Muscle of back (tissue), 11 donors: ENCODE measurements around the gene SLC27A5. TPM values are rescaled to one million over a fixed set of nuclear protein-coding genes. Genes with fewer than 3 reads are reported as not detected.
"Not testable (repeated sequence)": the region's sequence is repeated elsewhere in the genome, so short reads cannot be mapped to it uniquely, and the experiment has no call there.

ENCODE experiments used
- DNase-seq, 3 donors: peaks; one replicate each; pipeline versions ENCODE4 v3.0.0 to v3.0.0-alpha.2; 2013
- polyA plus RNA-seq, 10 donors: library from polyadenylated mRNA; unstranded; fragments of 120-200 nt; gene quantifications; one replicate each; pipeline ENCODE4 v1.2.1, GENCODE V29; 2013; ENCODE audit not compliant: insufficient read length in 10 of 10

SLC27A5 gene
- polyA plus RNA-seq, 10 donors: 2.4 to 5.5 (median 3.9) TPM

DNA sequence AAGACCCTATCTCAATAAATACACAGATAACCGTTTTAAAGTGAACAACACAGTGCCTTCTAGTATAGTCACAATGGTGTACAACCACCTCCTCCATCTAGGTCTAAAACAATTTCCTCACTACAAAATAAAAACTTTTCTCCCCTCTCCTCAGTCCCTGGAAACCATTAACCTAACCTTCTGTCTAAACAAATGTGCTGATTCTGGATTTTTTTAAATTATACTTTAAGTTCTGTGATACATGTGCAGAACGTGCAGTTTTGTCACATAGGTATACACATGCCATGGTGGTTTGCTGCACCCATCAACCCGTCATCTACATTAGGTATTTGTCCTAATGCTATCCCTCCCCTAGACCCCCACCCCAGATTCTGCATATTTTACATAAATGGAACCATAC is 17.6 kb upstream of the SLC27A5 start:
- DNase-seq: no peak

DNA sequence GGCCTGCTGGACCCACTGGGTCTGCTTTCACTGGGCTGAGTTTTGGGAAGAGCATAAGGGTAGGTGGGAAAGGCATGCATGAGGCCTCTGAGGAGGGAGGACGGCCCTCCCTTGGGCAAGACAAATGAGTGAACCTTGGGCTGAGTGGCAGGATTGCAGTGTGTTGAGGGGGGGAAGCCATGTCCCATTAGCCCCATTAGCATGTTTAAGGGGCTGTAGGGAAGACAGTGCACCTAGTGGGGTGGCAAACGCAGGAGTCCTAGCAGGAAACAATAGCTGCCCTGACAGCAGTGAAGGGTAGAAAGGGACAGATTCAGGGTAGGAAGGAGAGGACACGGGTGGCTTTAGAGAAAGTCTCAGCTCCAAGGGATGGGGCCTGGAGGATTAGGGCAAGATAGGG is 10.9 kb upstream of the SLC27A5 start:
- DNase-seq: no peak

DNA sequence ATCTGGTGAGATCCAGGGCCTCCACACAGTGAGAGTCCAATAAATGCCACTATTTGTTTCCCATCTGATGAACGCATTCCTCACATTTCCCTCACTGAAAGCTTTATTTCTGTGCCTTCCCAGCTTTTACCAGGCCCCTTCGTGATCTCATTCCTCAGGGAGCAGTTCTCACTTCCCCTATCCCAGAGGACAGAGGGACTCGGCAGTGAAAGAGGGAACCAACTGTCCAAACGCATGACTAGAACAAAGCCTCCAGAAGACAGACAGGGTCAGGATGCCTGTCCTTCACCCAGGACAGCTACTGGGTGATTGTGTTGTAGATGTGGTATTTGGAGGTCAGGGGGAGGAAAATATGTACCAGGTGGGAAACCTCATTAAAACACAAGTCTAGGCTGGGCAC is 9.9 kb upstream of the SLC27A5 start:
- no peak for DNase-seq

DNA sequence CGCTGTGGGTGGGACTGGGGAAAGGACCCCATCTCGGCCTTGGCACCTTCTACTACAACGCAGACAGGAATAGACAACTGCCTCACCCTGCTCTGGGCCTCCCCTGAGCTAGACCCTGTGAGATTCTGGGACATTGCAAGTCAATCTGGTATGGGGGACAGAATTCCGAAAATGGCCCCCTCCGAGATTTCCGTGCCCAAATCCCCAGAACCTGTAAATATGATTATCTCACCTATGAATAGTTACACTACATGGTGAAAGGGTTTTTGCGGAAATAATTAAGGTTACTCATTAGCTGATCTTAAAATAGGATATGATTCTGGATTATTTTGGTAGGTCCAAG is 8.4 kb upstream of the SLC27A5 start:
- DNase-seq: no peak

DNA sequence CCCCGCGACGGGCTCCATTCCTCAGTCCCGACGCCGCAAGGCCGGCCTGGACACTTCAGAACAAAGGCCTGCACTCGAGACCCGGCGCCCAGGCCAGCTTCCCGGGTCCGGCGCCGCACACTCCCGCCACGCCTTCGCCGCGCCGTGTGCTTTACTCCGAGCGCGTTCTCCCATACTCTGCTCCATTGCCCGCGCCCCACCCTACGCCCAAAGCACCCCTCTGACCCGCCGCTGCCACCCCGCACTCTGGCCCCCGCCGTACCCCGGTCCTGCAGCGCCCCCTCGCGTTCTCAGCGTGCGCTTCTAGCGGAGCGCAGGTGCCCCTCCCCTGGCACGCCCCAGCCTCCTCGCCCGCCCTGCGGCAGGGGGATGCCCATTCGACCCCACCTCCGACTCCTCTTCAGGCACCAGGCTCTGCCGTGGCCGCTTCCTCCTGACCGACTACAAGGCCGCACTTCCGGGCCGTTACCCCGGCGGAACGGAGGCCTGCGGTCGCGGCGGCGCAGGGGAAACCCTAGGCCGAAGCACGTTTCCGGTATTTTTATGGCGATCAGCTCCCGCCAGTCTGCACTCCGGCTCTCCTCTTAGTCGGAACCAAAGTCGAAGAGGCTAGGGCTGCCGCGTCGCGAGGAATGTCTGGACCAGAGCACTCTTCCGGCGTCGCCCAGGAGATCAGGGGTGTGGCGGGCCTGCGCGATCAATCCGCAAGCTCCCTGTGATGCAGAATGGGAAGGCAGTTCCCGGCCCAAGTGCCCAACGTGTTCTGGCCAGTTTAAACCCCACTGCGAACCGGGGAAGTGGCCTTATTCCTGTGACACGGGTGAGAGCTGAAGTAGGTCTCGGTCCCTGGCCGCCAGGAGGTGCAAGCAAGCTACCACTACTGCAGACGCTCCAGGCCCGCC is 7.8 kb upstream of the SLC27A5 start, which contains the start of gene ZBTB45:
ZBTB45 (minus strand) TSS at position 456 of the 902 bp plus-strand sequence. CDS start 2,137 bp downstream, outside the sequence.
- DNase-seq: peak; percentile 94 to 98 (median 97)

DNA sequence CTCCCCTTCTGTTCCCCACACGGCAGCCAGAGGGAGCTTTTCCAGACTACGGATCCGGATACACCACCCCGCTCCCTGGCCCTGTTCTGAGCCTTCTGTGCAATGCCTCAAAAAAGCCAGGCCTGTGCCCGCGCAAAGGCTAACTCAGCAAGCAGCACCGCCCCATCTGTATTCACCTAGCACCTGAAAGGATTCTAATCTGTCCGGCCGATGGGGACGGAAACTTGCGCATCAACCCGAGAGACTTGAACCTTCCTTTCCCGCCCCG is 7.2 kb upstream of the SLC27A5 start:
- DNase-seq: peak; percentile 63 to 91 (median 77)

DNA sequence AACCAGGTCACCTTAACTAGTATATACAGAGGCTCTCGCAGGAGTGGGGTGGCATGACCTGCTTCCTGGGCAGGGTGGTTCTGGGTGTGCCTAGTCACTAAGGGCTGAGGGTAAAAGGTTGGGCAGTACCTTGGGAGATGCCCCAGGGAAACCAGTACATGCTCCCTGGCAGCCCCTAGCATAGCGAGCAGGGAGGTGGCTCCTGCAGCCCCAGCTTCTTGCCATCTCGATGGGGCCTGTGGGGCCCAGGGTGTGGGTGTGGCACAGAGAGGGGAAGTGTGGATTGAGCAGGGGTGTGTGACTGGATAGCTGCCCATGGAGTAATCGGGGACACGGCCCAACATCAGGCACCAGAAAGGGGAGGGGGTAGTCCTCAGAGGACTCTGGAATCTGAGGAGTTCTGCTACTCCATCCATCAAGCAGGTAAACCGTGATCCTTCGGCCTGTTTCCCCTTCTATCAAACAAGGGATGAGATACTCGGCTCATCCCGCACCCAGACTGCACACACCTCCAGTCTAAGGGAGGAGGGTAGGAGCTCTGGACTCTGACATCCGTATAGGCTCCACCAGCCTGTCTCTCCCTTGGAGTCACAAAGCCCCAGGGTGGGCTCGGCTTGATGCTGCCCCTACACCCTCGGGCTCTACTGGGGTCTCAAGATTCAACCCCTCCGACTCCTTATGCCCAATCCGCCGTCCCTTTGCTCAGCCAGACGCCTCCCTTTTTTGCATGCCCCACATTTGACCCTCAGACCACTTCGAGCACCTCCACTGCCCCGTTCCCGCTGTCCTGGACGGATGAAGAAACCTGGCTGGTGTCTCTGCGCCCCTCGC is 6.7 kb upstream of the SLC27A5 start:
- DNase-seq: no peak

DNA sequence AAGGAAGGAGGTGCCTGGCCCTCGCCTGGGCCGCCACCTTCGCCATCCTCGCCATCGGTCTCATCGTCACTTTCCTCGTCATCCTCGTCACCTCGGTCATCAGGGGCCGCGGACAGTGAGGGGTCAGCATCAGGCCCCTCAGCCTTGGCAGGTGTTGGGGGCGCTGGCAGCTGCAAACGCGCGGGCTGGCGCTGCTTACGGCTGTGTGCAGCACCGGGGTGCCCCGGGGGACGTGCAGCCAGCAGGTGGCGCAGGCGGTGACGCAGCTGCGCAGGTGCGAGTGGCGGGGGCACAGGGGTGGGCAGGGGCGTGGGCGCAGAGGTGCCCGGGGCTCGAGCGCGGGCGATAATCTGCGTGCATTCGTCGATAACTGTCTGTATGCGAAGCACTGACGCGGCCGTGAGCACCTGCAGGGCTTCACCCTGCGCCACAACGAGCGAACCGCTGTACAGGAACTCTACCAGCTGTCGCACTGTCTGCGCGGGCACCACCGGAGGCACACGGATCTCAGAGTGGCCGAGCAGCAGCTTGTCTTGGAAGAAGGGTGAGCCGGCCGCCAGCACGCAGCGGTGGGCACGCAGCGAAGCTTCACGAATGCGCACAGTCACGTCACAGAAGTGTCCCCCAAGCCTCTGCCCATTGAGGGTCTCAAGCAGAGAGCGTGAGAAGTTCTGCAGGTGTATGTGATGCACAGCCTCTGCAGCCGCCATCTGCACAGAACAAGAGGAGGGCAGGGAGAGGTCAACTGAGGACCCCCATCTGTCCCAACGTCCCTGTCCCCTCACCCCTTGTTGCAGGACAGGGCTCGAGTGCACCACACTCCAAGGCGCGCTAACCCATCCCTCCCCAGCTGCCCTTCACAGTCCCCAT is 5.4 kb upstream of the SLC27A5 start:
- DNase-seq: no peak

DNA sequence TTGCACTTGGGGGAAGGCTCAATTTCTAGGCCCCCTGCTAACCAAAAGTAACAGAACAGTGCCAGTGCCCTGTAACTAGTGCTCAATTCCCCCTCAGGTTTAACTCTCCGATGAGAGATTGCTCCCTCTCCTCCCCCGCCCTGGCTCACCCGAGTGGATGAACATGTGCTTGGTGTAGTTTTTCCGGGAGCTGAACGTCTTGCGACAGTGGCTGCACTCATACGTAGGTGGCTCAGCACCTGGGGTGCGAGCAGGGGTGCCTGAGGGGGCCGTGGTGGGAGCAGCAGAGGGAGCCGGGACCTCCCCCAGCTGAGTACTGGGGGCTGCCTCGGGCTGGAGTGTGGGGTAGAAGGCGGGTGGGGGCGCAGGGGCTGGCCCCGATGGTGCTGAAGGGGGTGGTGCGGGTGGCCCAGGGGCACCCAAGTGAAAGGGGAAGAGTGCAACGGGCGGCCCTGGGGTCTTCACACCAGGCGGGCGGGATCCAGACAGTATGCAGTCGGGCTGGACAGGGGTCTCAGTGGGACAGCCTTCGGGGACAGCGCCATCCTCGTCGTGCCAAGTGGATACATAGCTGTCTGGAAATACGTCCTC is 4.5 kb upstream of the SLC27A5 start:
- no peak for DNase-seq

DNA sequence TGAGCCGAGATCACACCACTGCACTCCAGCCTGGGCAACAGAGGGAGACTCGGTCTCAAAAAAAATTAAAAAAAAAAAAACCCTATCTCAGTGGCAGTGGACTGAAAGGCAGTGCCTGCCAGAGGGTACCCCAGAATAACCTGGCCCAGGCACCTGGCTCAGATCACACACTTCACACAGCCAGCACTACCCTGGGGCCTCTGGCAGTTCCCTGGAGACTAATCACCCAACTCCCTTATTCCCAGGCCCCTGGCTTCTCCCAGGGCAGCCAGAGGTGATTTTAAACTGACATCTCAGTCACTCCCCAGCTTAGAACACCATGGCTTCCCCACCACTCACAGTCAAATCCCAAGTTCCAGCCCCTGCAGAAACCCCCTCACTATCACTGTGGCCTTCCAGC is 3.5 kb upstream of the SLC27A5 start:
- no peak for DNase-seq

DNA sequence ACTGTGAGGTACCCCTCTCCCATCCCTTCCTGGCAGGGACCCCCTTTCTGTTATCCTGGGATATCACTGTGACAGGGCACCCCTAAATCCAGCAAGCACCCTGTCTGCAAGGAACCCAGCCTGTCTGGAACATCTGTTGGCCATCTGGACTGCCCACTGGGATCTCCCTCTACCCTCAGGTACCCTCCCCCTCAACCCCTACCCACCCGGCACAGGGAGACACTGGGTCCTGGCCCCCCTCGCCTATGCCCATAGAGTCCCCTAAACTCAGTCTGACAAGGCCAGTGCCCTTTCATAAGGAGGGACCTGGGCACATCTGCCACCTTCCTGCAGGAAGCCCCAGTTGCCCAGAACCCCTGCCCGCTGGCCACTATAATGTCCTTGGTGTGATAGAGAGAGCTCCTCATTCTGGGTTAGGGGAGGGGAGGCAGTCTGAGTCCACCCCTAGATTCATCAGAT is 2.8 kb upstream of the SLC27A5 start:
- DNase-seq: no peak

DNA sequence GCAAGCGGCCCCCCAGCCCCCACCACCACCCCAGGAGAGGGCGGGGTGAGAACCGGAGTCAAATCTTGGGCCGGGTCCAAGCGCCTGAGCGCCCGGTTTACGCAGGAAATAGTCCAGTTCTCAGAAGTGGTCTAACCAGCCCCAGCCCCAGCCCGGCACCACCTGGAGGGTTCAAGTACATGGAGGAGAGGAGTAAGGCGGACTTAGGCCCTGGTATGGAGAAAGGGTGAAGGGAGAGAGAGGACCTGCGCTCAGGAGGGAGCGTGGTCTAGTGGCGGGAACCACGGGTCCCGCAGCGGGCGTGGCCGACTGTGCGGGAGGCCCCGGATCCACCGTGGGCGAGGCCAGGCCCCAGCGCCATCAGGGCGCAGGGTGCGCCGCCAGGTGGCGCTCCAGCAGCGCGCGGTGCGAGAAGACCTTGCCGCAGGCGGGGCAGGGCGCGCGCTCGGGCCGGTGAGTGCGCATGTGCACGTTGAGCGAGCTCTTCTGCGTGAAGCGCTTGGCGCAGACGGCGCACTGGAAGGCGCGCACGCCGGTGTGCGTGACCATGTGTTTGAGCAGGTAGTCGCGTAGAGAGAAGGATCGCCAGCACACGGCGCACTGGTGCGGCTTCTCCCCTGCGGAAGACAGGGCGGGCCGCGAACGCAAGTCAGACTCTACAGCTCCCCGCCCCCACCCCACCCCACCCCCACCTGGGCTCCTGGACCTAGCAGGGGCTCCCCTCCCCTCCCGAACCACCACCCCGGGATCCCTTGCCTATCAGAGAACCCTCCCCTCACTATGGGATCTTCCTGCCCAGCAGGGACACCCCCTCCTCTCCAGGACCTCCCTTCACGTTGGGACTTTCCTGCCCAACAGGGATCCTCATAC is 2.1 kb upstream of the SLC27A5 start:
- peak; percentile 80 to 95 (median 94) for DNase-seq

DNA sequence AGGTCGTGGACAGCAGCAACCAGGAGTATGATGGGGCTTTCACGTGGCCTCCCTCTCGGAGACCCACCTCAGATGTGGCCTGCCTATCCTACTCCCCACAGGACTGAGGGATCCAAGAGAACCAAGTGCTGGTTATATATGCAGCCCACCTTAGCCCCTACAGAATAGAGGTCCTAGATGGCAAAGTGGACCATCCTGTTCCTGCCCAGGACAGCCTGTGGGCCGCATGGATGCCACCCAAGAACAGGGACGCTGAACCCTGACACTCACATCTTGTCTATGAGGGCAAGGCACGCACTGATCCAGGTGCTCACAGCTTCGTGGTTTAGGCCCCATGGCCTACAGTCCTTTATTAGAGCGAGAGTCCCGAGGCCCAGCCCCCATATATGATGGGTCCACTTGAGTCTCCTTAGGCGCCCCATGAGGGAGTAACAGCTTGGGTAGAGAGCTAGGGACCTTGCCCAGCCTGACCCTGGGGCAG is 1.5 kb upstream of the SLC27A5 start:
- DNase-seq: no peak

DNA sequence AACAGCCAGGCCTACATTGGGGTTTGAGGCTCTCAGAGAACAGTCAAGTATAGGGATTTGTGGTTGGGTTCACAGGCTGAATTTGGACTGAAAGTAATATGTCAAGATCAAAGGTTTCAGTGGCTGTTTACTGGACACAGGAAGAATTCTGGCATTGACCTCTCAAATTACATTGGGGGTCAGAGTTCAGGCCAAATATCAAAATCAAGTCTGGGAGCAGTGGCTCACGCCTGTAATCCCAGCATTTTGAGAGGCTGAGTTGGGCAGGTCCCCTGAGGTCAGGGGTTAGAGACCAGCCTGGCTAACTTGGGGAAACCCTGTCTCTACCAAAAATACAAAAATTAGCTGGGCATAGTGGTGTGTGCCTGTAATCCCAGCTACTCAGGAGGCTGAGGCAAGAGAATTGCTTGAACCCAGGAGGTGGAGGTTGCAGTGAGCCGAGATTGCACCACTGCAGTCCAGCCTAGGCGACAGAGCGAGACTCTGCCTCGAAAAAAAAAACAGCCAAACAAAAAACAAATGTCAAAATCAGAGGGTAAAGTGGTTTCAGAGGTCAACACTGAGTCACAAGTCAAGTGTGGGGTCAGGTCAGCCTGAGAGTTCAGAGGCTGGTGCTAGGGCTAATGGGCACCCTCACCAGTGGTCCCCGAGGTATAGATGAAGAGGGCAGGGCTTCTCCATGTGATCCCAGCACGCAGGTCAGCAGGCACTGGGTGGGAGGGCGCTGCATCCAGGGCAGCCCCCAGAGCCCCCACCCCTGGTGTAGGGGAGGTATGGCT is 1.5 kb downstream of the SLC27A5 start:
- DNase-seq: no peak

DNA sequence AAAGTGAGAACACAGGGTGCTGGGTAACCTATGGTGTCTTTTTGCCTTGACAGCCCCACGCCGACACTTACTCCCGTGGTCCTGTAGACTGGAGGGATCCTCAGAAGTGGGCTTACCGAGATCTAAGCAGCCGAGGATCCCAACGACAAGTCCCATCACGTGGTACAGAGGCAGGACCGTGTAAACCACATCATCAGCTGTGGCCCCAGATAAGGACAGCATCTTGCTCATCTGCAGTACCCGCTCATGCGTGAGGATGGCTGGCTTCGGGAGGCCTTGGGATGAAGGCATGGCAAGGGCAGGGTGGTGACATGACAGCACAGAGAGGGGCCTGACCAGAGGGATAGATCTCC is 2.1 kb downstream of the SLC27A5 start:
- no peak for DNase-seq

DNA sequence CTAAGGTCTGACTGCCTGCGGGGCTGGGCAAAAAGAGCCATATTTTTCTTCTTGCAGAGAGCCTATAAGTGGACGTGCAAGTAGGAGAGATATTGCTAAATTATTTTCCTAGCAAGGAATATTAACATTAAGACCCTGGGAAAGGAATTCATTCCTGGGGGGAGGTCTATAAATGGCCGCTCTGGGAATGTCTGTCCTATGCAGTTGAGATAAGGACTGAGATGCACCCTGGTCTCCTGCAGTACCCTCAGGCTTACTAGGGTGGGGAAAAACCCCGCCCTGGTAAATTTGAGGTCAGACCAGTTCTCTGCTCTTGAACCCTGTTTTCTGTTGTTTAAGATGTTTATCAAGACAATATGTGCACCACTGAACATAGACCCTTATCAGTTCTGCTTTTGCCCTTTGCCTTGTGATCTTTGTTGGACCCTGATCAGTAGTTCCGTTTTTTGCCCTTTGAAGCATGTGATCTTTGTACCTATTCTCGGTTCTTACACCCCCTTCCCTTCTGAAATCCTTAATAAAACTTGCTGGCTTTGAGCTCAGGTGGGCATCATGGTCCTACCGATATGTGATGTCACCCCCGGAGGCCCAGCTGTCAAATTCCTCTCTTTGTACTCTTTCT is 4.1 kb downstream of the SLC27A5 start:
- not testable (repeated sequence) for DNase-seq

DNA sequence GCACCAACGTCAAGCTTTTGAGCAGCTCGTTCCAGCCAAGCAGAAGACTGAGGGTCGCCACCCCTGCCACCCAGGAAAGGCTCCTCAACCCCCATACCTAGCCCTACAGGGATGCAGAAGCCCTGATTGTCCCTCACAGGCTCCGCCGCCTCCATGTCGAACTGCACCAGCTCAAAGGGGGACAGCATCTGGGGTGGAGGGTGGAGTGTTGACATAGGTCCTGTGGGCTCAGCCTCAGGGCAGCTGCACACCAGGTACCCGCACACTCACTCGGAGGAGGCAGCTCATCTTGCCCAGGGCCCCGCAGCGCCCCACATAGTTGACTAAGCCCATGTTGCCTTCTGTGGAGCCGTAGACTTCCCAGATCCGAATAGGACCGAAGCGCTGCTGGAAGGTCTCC is 11.6 kb downstream of the SLC27A5 start:
- DNase-seq: no peak

DNA sequence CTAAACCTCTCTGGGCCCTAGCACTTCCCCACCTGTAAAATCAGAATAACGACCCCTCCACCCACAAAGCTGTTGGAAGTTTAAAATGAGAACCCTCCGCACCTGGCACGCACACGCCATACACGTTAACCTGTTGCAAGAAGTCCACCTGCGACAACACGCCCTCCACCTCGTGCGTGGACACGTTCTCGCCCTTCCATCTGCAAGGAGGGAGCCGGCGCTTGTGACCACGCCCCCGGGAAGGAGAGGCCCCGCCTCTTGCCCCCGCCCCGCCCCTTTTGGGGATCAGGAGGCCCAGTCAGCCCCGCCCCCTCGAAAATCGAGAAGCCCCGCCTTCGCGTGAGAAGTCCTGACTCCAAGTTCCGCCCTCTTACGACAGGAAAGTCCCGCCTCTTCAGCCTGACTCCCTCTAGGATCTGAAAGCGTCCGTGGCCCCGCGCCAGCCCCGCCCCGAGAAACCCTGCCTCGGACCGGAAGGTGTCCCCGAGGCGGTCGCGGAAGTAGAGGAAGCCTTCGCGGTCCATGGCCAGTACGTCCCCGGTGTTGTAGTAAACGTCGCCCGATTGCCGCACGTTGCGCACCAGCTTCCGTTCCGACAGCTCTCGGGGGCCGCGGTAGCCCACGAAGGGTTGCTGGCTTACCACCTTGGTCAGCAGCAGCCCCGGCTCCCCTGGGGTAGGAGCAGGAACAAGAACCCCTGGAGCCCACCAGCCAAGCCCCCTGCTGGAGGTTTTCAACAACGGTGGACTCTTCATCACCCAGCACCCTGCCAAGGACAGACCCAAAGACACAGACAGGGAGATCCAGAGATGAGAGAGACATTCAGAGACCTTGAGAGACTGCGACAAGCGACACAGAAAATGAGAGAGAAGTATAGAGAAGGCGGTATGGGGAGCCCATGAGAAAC is 12.5 kb downstream of the SLC27A5 start:
- DNase-seq: peak; percentile 96 to 99 (median 97)
